Spleen (tissue), 11 donors: ENCODE data around the gene TRAF7. TPM values are rescaled to one million over a fixed set of nuclear protein-coding genes. Genes with fewer than 3 reads are reported as not detected.

Experiments used
- DNase-seq: peaks from one replicate; pipeline ENCODE4 v3.0.0-alpha.2; 2020
- H3K27ac ChIP-seq, 8 donors: fragments of 200-600 bp; sonication (generic) in 7 of 8; 1 replicate in 4 of 8; 2 replicates in 4 of 8; pipeline versions ENCODE4 v1.5.0 to v1.8.0; 2016 to 2021; ENCODE audit warnings: inconsistent platforms in 4 of 8, mild to moderate bottlenecking in 4 of 8, moderate library complexity in 1 of 8
- H3K27me3 ChIP-seq, 7 donors: fragments of 200-600 bp; sonication (generic) in 6 of 7; replicated peaks in 1 of 7; 1 replicate in 4 of 7; 2 replicates in 3 of 7; pipeline versions ENCODE4 v1.5.0 to v1.8.0; 2016 to 2021; ENCODE audit warnings: inconsistent platforms in 3 of 7, mild to moderate bottlenecking in 1 of 7
- H3K36me3 ChIP-seq, 6 donors: fragments of 200-600 bp; sonication (generic) in 5 of 6; 1 replicate in 4 of 6; 2 replicates in 2 of 6; pipeline versions ENCODE4 v1.5.0 to v1.8.0; 2016 to 2021; ENCODE audit warnings: inconsistent platforms in 2 of 6
- H3K4me1 ChIP-seq, 6 donors: fragments of 200-600 bp; sonication (generic) in 5 of 6; 1 replicate in 3 of 6; 2 replicates in 3 of 6; pipeline versions ENCODE4 v1.5.0 to v1.8.0; 2016 to 2021; ENCODE audit warnings: inconsistent platforms in 3 of 6
- H3K4me3 ChIP-seq, 8 donors: fragments of 200-600 bp; sonication (generic) in 7 of 8; 1 replicate in 4 of 8; 2 replicates in 4 of 8; pipeline versions ENCODE4 v1.5.0 to v1.8.0; 2016 to 2021; ENCODE audit warnings: inconsistent platforms in 4 of 8, mild to moderate bottlenecking in 4 of 8, moderate library complexity in 2 of 8
- H3K9me3 ChIP-seq, 8 donors: fragments of 200-600 bp; sonication (generic) in 7 of 8; 1 replicate in 4 of 8; 2 replicates in 4 of 8; pipeline versions ENCODE4 v1.5.0 to v1.8.0; 2016 to 2021; ENCODE audit warnings: inconsistent platforms in 4 of 8
- CTCF ChIP-seq, 11 experiments: fragments of 200-600 bp in 7 of 11; fragments of 450-650 bp in 4 of 11; sonication (generic) in 4 of 11; IDR thresholded peaks in 8 of 11; conservative IDR thresholded peaks in 3 of 11; 1 replicate in 7 of 11; 2 replicates in 4 of 11; pipeline versions ENCODE4 v1.4.0 to v1.8.0; 2016 to 2021; ENCODE audit warnings: antibody characterized with exemption in 11 of 11, inconsistent platforms in 4 of 11, mild to moderate bottlenecking in 1 of 11
- POLR2A ChIP-seq, 3 donors: fragments of 450-650 bp; IDR thresholded peaks; one replicate each; pipeline ENCODE4 v1.5.1; 2017; ENCODE audit warnings: antibody characterized with exemption in 3 of 3, mild to moderate bottlenecking in 1 of 3
- POLR2AphosphoS5 ChIP-seq, 3 donors: sonication (generic); formaldehyde crosslinking; IDR thresholded peaks; one replicate each; pipeline ENCODE4 v1.5.1; 2017; ENCODE audit warnings: antibody characterized with exemption in 3 of 3
- WGBS, 5 donors: extraction: QIAGEN DNeasy Blood & Tissue Kit in 3 of 5; methylation state at CpG; one replicate each; pipeline versions ENCODE4 v1.1.5 to v1.1.7; 2013 to 2018; 5-methylcytosine and 5-hydroxymethylcytosine counted together
- intact Hi-C: fragments of 100-400 bp; cut with DNase I; formaldehyde crosslinking; loops from one replicate; pipeline ENCODE4 v1.15.0; 2023; ENCODE audit warnings: low total_unique reads
- polyA plus RNA-seq, 3 donors: library from polyadenylated mRNA; stranded (reverse); fragments of 200-250 nt; gene quantifications; one replicate each; pipeline ENCODE4 v1.2.1, GENCODE V29; 2013
- total RNA-seq, 7 donors: library from RNA; depleted of rRNA in 3 of 7; stranded (reverse); fragments of >200 nt in 3 of 7; fragmentation: NEBNext Ultra II Directional in 4 of 7; extraction: Animal tissue kit (Norgen Biotek cat#: 25700) in 4 of 7; gene quantifications; one replicate each; pipeline versions ENCODE4 v1.1.0 to v1.2.1, GENCODE V29; 2016 to 2021
- donor health status: healthy with polysubstance abuse.
- donor health status: DM: no; HTN: no; CAD: no; lungs with moderate emphysema.
- donor health status: DM: no; HTN: no; CAD: no.
- donor health status: Bipolar disorder and iron deficiency.
- donor health status: healthy.
- donor health status: DM: no; HTN: no; CAD: no.
- donor health status: DM: yes; HTN: yes; CAD: no.

The TRAF7 gene
- total and polyA plus RNA-seq, 10 donors, result 22.0 to 63.9 (median 44.1) TPM

GRCh38 chr16:2223221-2223941 lies 67.8 kb downstream of the TRAF7 start, which contains the start of gene E4F1:
Gene E4F1, plus strand, starts transcription at chr16:2223591. Its CDS starts 23 bp downstream, at chr16:2223614.
- peak; percentile 100 for DNase-seq
- 0 to 1% (median 0%) methylated on average over 54 to 82 of the region's 82 CpGs for WGBS, 5 donors
- no peaks in the 10 kb centered on the region for H3K27me3 ChIP-seq
- H3K4me3 ChIP-seq, result peak within 1 kb of the TSS; percentile 68 to 99 (median 92)
- peak in 8 of 11 experiments; percentile 21 to 64 (median 42) for TF ChIP-seq CTCF (IDR thresholded peaks at IDR 0.05 in 8 of 11, conservative IDR thresholded peaks at IDR 0.05 in 3 of 11)
- TF ChIP-seq POLR2A (IDR thresholded peaks at IDR 0.05), result peak; percentile 57 to 86 (median 62)
- TF ChIP-seq POLR2AphosphoS5 (IDR thresholded peaks at IDR 0.05), result peak; percentile 97 to 99 (median 99)
- H3K36me3 ChIP-seq, result peaks cover 0 to 26% (median 8%) of the 10 kb centered on the region in 6 donors
- peak within 1 kb of the TSS; percentile 78 to 96 (median 91) for H3K27ac ChIP-seq
- no peaks in the 10 kb centered on the region for H3K9me3 ChIP-seq
- peaks cover 13 to 45% (median 36%) of the 10 kb centered on the region in 6 donors for H3K4me1 ChIP-seq
- intact Hi-C loops, result no loop called here

- Histone ChIP-seq H3K9me3 (no peaks in the 10 kb centered on the region), H3K4me1 (peaks cover 13 to 51% (median 39%) of the 10 kb centered on the region in 6 donors), H3K27ac (peak overlapping the region; percentile 78 to 96 (median 91)), H3K36me3 (peaks cover 2 to 32% (median 14%) of the 10 kb centered on the region in 6 donors), H3K27me3 (no peaks in the 10 kb centered on the region), H3K4me3 (peak overlapping the region; percentile 68 to 99 (median 92))
- TF ChIP-seq POLR2AphosphoS5 (IDR thresholded peaks at IDR 0.05), result no peak
- TF ChIP-seq CTCF (IDR thresholded peaks at IDR 0.05 in 8 of 11, conservative IDR thresholded peaks at IDR 0.05 in 3 of 11), result peak in 2 of 11 experiments; percentile 10 to 22
- TF ChIP-seq POLR2A (IDR thresholded peaks at IDR 0.05), result no peak
- no peak for DNase-seq
- intact Hi-C loops, result no loop called here
- 5 to 9% (median 7%) methylated on average over 16 to 22 of the region's 22 CpGs for WGBS, 5 donors
Observed at GRCh38 chr16:2223942-2224486, 68.4 kb downstream of the TRAF7 start.

GRCh38 chr16:2226245-2226793 lies 70.7 kb downstream of the TRAF7 start:
- 63 to 82% (median 76%) methylated on average over 9 of the region's 9 CpGs for WGBS, 5 donors
- no peak for TF ChIP-seq CTCF (IDR thresholded peaks at IDR 0.05 in 8 of 11, conservative IDR thresholded peaks at IDR 0.05 in 3 of 11)
- TF ChIP-seq POLR2A (IDR thresholded peaks at IDR 0.05), result no peak
- TF ChIP-seq POLR2AphosphoS5 (IDR thresholded peaks at IDR 0.05), result no peak
- DNase-seq, result no peak
- H3K9me3 ChIP-seq, result no peaks in the 10 kb centered on the region
- H3K27me3 ChIP-seq, result no peaks in the 10 kb centered on the region
- peak overlapping the region in 3 of 8 donors; percentile 22 to 48 (median 46) for H3K27ac ChIP-seq
- H3K4me3 ChIP-seq, result no peak overlapping the region
- H3K4me1 ChIP-seq, result peaks cover 13 to 74% (median 58%) of the 10 kb centered on the region in 6 donors
- H3K36me3 ChIP-seq, result peaks cover 6 to 55% (median 36%) of the 10 kb centered on the region in 6 donors
- intact Hi-C loops, result no loop called here

- H3K36me3 ChIP-seq, result peaks cover 6 to 61% (median 41%) of the 10 kb centered on the region in 6 donors
- intact Hi-C loops, result no loop called here
- TF ChIP-seq POLR2AphosphoS5 (IDR thresholded peaks at IDR 0.05), result no peak
- TF ChIP-seq CTCF (IDR thresholded peaks at IDR 0.05 in 8 of 11, conservative IDR thresholded peaks at IDR 0.05 in 3 of 11), result no peak
- TF ChIP-seq POLR2A (IDR thresholded peaks at IDR 0.05), result no peak
- 94 to 95% (median 94%) methylated on average over 6 of the region's 6 CpGs for WGBS, 5 donors
- no peak overlapping the region for H3K4me3 ChIP-seq
- H3K27ac ChIP-seq, result peak overlapping the region in 1 of 8 donors; percentile 46
- DNase-seq, result no peak
- no peaks in the 10 kb centered on the region for H3K9me3 ChIP-seq
- no peaks in the 10 kb centered on the region for H3K27me3 ChIP-seq
- H3K4me1 ChIP-seq, result peaks cover 13 to 80% (median 59%) of the 10 kb centered on the region in 6 donors
Observed at GRCh38 chr16:2226918-2227317, 71.3 kb downstream of the TRAF7 start.
